ENCODE data around the gene STRN.

STRN gene

GRCh38 chr2:36824273-36824672 lies 142.1 kb downstream of the STRN start:
- in situ Hi-C loops (cut with HindIII; ENCODE audit: low sequenced_read_pairs): no loop called here
- TF ChIP-seq CTCF (IDR thresholded peaks at IDR 0.05; ENCODE audit: low read depth, low read length): no peak

GRCh38 chr2:36823862-36824261 lies 142.5 kb downstream of the STRN start:
- TF ChIP-seq CTCF (IDR thresholded peaks at IDR 0.05; ENCODE audit: low read depth, low read length): no peak
- in situ Hi-C loops (cut with HindIII; ENCODE audit: low sequenced_read_pairs): no loop called here
- no peak overlapping the region for H3K4me3 ChIP-seq (ENCODE audit: low read depth, low read length)
- no peak for DNase-seq (ENCODE audit: low read depth, low spot score)

More at GRCh38 chr2:36824273-36824672, 142.1 kb downstream of the STRN start:
- no peak for DNase-seq (ENCODE audit: low read depth, low spot score)
- H3K4me3 ChIP-seq (ENCODE audit: low read depth, low read length): no peak overlapping the region

DNA sequence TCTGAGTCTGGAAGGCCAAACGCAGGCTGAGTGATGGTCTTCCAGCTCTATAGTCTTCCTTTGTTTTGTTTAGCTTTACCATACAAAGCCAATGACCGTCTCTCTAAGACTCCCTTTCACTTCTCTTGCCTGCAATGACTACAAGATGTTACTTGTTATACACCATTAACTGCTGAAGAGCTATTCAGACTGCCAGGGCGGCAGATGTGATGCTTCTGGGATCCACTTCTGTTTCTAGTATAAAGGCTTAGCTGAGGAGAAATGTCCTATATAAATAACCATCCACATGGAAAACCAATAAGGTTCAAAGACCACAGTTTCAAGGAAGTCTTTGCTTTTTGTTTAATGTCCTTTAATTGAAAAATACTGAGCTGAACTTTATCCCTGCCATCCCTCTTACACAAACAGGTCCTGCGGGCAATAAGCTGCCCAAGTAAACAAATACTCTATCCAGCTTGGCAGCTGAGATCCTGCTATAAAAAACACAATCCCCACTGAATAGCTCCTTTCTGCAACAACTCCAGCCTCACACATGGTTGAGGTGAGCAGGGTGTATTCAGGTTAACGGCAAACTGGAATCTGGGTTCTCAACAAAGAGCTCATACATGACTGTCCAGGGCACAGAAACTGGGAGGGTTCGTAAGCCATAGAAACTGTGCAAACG lies 145.3 kb downstream of the STRN start:
- H3K4me3 ChIP-seq (ENCODE audit: low read depth, low read length): no peak overlapping the region
- no peak for DNase-seq (ENCODE audit: low read depth, low spot score)
- in situ Hi-C loops (cut with HindIII; ENCODE audit: low sequenced_read_pairs): no loop called here
- TF ChIP-seq CTCF (IDR thresholded peaks at IDR 0.05; ENCODE audit: low read depth, low read length): no peak

DNA sequence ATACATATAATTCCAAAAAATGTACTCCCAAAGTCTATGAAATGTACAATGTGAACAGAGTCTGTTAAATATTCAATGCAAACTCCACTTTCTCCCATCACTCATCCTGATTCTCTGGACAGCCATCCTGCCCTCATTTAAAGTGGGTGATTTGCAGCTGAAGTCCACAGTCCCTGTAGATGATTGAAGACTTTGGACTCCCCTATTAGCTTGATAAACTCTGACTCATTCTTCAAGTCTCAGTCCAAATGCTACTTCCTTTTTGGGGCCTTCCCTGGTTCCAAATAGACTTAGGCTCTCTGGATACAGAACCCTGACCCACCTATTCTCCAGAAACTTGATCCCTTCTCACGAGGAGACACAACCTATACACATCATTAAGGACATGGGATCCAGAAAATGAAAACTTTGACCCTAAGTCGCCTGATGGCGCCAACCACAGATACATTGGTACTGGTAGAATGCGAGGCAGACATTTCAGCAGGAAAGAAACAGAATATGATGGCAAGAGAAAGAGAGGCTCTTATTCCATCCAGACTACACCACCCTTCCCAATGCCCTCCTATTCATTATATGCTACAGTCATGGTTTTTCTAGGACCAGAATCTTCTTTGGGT lies 147.1 kb downstream of the STRN start:
- TF ChIP-seq CTCF (IDR thresholded peaks at IDR 0.05; ENCODE audit: low read depth, low read length): no peak
- H3K4me3 ChIP-seq (ENCODE audit: low read depth, low read length): no peak overlapping the region
- in situ Hi-C loops (cut with HindIII; ENCODE audit: low sequenced_read_pairs): no loop called here
- no peak for DNase-seq (ENCODE audit: low read depth, low spot score)

DNA sequence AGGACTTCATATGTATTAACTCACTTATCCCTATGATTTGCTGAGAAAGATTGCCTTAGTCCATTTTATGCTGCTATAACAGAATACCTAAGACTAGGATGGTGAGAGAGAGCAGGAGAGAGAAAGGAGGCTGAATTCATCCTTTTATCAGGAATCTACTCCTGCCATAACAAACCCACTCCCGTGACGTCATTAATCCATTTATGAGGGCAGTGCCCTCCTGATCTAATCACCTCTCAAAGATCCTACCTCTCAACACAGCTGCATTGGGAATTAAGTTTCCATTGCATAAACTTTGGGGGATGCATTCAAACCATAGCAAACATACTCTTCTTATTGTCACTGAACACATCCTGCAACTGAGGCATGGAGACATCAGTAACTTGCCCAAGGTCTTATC lies 147.8 kb downstream of the STRN start:
- DNase-seq (ENCODE audit: low read depth, low spot score): no peak
- TF ChIP-seq CTCF (IDR thresholded peaks at IDR 0.05; ENCODE audit: low read depth, low read length): no peak
- in situ Hi-C loops (cut with HindIII; ENCODE audit: low sequenced_read_pairs): no loop called here
- H3K4me3 ChIP-seq (ENCODE audit: low read depth, low read length): no peak overlapping the region

DNA sequence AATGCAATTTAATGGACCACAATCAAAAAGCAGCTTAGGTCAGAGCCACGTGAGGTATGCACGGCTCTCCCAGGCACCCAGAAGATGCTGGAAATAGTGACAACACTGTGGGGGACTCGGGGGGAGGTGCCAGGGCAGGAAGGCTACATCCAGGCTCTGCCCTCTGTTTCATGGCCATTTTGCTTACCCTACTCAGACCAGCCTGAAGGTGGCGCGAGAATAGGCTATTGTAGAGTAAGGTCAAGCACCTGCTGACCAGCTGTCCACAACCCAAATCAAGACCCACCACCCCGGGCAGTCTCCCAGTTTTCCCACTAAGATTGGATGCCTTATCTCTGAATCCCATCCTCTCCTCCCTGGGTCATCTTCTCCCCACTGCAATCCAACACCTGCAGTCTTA lies 154.1 kb downstream of the STRN start:
- no peak for DNase-seq (ENCODE audit: low read depth, low spot score)
- in situ Hi-C loops (cut with HindIII; ENCODE audit: low sequenced_read_pairs): no loop called here
- H3K4me3 ChIP-seq (ENCODE audit: low read depth, low read length): no peak overlapping the region
- peak; percentile 22 for TF ChIP-seq CTCF (IDR thresholded peaks at IDR 0.05; ENCODE audit: low read depth, low read length)
